H1 (cell line): ENCODE results near the gene SLC16A9. TPM values are rescaled to one million over a fixed set of nuclear protein-coding genes. Genes with fewer than 3 reads are reported as not detected.

Experiments used
- CTCF ChIA-PET: fragments of 300-600 bp; sonication (Branson Sonifier 250); formaldehyde crosslinking; loops from one replicate; lab custom pipeline; 2021; ENCODE audit not compliant: partially characterized antibody; lab: Charles Lee
- POLR2A ChIA-PET: fragments of 300-600 bp; sonication (Branson Sonifier 250); formaldehyde crosslinking; loops from one replicate; lab custom pipeline; 2021; ENCODE audit warnings: inconsistent platforms; ENCODE audit not compliant: partially characterized antibody; lab: Charles Lee
- DNase-seq, 2 experiments: peaks; one replicate each; pipeline versions ENCODE4 v3.0.0 to v3.0.0-alpha.2; 2010 to 2022; ENCODE audit warnings: low spot score in 2 of 2, low read depth in 1 of 2, mixed read lengths in 1 of 2
- FAIRE-seq: peaks from 2 replicates; lab custom pipeline; 2011; peaks lifted over from hg19 to GRCh38; lab: Jason Lieb, UNC
- H2AFZ ChIP-seq: 2 replicates; pipeline ENCODE4 v1.8.1; 2012; ENCODE audit warnings: low read length, inconsistent platforms
- H2AK5ac ChIP-seq: 2 replicates; pipeline ENCODE4 v1.6.1; 2013; ENCODE audit warnings: low read depth, low read length
- H2BK120ac ChIP-seq: replicated peaks from 2 replicates; pipeline ENCODE3; 2013; ENCODE audit warnings: low read depth, low read length, inconsistent platforms
- H2BK12ac ChIP-seq: 2 replicates; pipeline ENCODE4 v1.6.1; 2013; ENCODE audit warnings: low read depth, low read length
- H2BK15ac ChIP-seq: 2 replicates; pipeline ENCODE4 v1.6.1; 2013; ENCODE audit warnings: low read length
- H2BK20ac ChIP-seq: 2 replicates; pipeline ENCODE4 v1.6.1; 2013; ENCODE audit warnings: low read length
- H2BK5ac ChIP-seq: 2 replicates; pipeline ENCODE4 v1.6.1; 2013; ENCODE audit warnings: low read depth, low read length
- H3K14ac ChIP-seq: 2 replicates; pipeline ENCODE4 v1.6.1; 2013; ENCODE audit warnings: inconsistent platforms; ENCODE audit not compliant: insufficient read length
- H3K18ac ChIP-seq: 2 replicates; pipeline ENCODE4 v1.6.1; 2013; ENCODE audit warnings: low read length; ENCODE audit errors: extremely low read depth
- H3K23ac ChIP-seq: 2 replicates; pipeline ENCODE4 v1.6.1; 2013; ENCODE audit warnings: inconsistent platforms; ENCODE audit not compliant: insufficient read length
- H3K23me2 ChIP-seq: 2 replicates; pipeline ENCODE4 v1.6.1; 2013; ENCODE audit warnings: low read depth, low read length
- H3K27ac ChIP-seq: 2 replicates; pipeline ENCODE4 v1.6.1; 2011; ENCODE audit warnings: low read depth, low read length, inconsistent platforms
- H3K27me3 ChIP-seq, 4 experiments: replicated peaks in 1 of 4; 1 replicate in 1 of 4; 2 replicates in 3 of 4; pipeline versions ENCODE4 v1.6.1 to v1.8.1; 2011 to 2013; ENCODE audit warnings: low read length in 3 of 4, mild to moderate bottlenecking in 3 of 4, inconsistent platforms in 2 of 4, mixed read lengths in 2 of 4, moderate library complexity in 1 of 4; ENCODE audit not compliant: control insufficient read depth in 3 of 4, insufficient read depth in 3 of 4; ENCODE audit errors: extremely low read depth in 1 of 4
- H3K36me3 ChIP-seq, 4 experiments: 2 replicates each; pipeline versions ENCODE4 v1.6.1 to v1.8.1; 2011 to 2013; ENCODE audit warnings: mild to moderate bottlenecking in 4 of 4, low read length in 3 of 4, moderate library complexity in 2 of 4, control low read depth in 1 of 4, inconsistent platforms in 1 of 4; ENCODE audit not compliant: insufficient read depth in 4 of 4, control insufficient read depth in 2 of 4
- H3K4ac ChIP-seq: replicated peaks from 2 replicates; pipeline ENCODE3; 2013; ENCODE audit warnings: low read length, low read depth, mixed read lengths, inconsistent platforms; ENCODE audit not compliant: insufficient read length
- H3K4me1 ChIP-seq, 4 experiments: replicated peaks in 1 of 4; 1 replicate in 1 of 4; 2 replicates in 3 of 4; pipeline versions ENCODE4 v1.6.1 to v1.8.1; 2011 to 2013; ENCODE audit warnings: low read length in 3 of 4, inconsistent platforms in 2 of 4, mixed read lengths in 1 of 4; ENCODE audit not compliant: insufficient read depth in 4 of 4, control insufficient read depth in 3 of 4
- H3K4me2 ChIP-seq, 2 experiments: 2 replicates each; pipeline versions ENCODE4 v1.6.1 to v1.8.1; 2011 to 2013; ENCODE audit warnings: low read depth in 2 of 2, low read length in 2 of 2, control low read depth in 1 of 2, inconsistent platforms in 1 of 2, mild to moderate bottlenecking in 1 of 2; ENCODE audit not compliant: insufficient read depth in 1 of 2
- H3K4me3 ChIP-seq, 4 experiments: fragments of 200-600, 300-600 bp in 1 of 4; sonication (generic), shearing (Covaris generic), sonication (Bioruptor Twin) in 1 of 4; 2 replicates each; pipeline versions ENCODE4 v1.5.1 to v1.8.1; 2011 to 2016; ENCODE audit warnings: low read length in 4 of 4, low read depth in 3 of 4, control low read depth in 2 of 4, inconsistent platforms in 2 of 4, mild to moderate bottlenecking in 2 of 4, mixed read lengths in 1 of 4, moderate library complexity in 1 of 4; ENCODE audit not compliant: insufficient read depth in 2 of 4; ENCODE audit errors: extremely low read depth in 1 of 4
- H3K56ac ChIP-seq: replicated peaks from 2 replicates; pipeline ENCODE3; 2013; ENCODE audit warnings: low read depth, mild to moderate bottlenecking, mixed read lengths, low read length, inconsistent platforms; ENCODE audit not compliant: insufficient read length
- H3K79me1 ChIP-seq: 2 replicates; pipeline ENCODE4 v1.6.1; 2013; ENCODE audit warnings: low read depth, low read length, control low read depth
- H3K79me2 ChIP-seq, 2 experiments: 2 replicates each; pipeline versions ENCODE4 v1.6.1 to v1.8.1; 2012 to 2013; ENCODE audit warnings: low read length in 2 of 2, mild to moderate bottlenecking in 2 of 2, inconsistent platforms in 1 of 2; ENCODE audit not compliant: insufficient read depth in 2 of 2, control insufficient read depth in 1 of 2
- H3K9ac ChIP-seq, 4 experiments: replicated peaks in 1 of 4; 1 replicate in 1 of 4; 2 replicates in 3 of 4; pipeline versions ENCODE4 v1.6.1 to v1.8.1; 2011 to 2013; ENCODE audit warnings: low read depth in 3 of 4, low read length in 3 of 4, control low read depth in 2 of 4, mild to moderate bottlenecking in 2 of 4, moderate library complexity in 2 of 4, inconsistent platforms in 1 of 4; ENCODE audit errors: extremely low read depth in 1 of 4
- H3K9me3 ChIP-seq, 2 experiments: 2 replicates each; pipeline versions ENCODE4 v1.6.1 to v1.8.1; 2012 to 2013; ENCODE audit warnings: mild to moderate bottlenecking in 2 of 2, moderate library complexity in 2 of 2, control low read depth in 1 of 2, inconsistent platforms in 1 of 2, low read depth in 1 of 2, low read length in 1 of 2, mixed read lengths in 1 of 2; ENCODE audit not compliant: insufficient read depth in 2 of 2
- H4K20me1 ChIP-seq, 2 experiments: replicated peaks in 1 of 2; 2 replicates each; pipeline versions ENCODE3 to v1.8.1; 2011 to 2013; ENCODE audit warnings: inconsistent platforms in 2 of 2, low read length in 2 of 2, mild to moderate bottlenecking in 1 of 2; ENCODE audit not compliant: insufficient read depth in 2 of 2, control insufficient read depth in 1 of 2
- H4K5ac ChIP-seq: 2 replicates; pipeline ENCODE4 v1.6.1; 2013; ENCODE audit warnings: low read length, low read depth, mixed read lengths, inconsistent platforms; ENCODE audit not compliant: insufficient read length
- H4K8ac ChIP-seq: 2 replicates; pipeline ENCODE4 v1.8.0; 2013; ENCODE audit warnings: mild to moderate bottlenecking, moderate library complexity, low read length, inconsistent platforms; ENCODE audit not compliant: insufficient read depth; ENCODE audit errors: extremely low read depth
- H4K91ac ChIP-seq: replicated peaks from 2 replicates; pipeline ENCODE3; 2013; ENCODE audit warnings: low read length, mixed read lengths, inconsistent platforms; ENCODE audit not compliant: insufficient read length
- ASH2L ChIP-seq: fragments of 200-600, 300-600 bp; sonication (generic); IDR thresholded peaks from one replicate; pipeline ENCODE4 v1.7.1; 2017; ENCODE audit warnings: low read length
- CHD1 ChIP-seq: IDR thresholded peaks from 2 replicates; pipeline ENCODE4 v1.6.1; 2012; ENCODE audit warnings: low read depth, low read length, improper control_type of control experiment
- JUN ChIP-seq: IDR thresholded peaks from 2 replicates; pipeline ENCODE4 v1.6.1; 2011; ENCODE audit warnings: low read depth, mild to moderate bottlenecking, improper control_type of control experiment, low read length
- KDM1A ChIP-seq: fragments of 200-600, 300-600 bp; sonication (generic); IDR thresholded peaks from 2 replicates; pipeline ENCODE4 v1.7.1; 2016; ENCODE audit warnings: mild to moderate bottlenecking, low read length, borderline replicate concordance
- NANOG ChIP-seq: IDR thresholded peaks from 2 replicates; pipeline ENCODE4 v1.6.1; 2011; ENCODE audit warnings: low read length, low read depth, mild to moderate bottlenecking, inconsistent platforms; ENCODE audit not compliant: insufficient read depth, poor library complexity, severe bottlenecking
- POLR2A ChIP-seq, 2 experiments: IDR thresholded peaks; 1 replicate in 1 of 2; 2 replicates in 1 of 2; pipeline ENCODE4 v1.6.1; 2011; ENCODE audit warnings: low read depth in 2 of 2, low read length in 2 of 2, mild to moderate bottlenecking in 2 of 2; ENCODE audit errors: control extremely low read depth in 1 of 2
- RNF2 ChIP-seq: fragments of 200-900, 300-1000 bp; sonication (generic); IDR thresholded peaks from 2 replicates; pipeline ENCODE4 v1.7.1; 2016; ENCODE audit warnings: borderline replicate concordance, low read depth, mild to moderate bottlenecking, antibody characterized with exemption, low read length; ENCODE audit not compliant: poor library complexity, severe bottlenecking; ENCODE audit errors: missing control alignments
- SRF ChIP-seq: IDR thresholded peaks from 2 replicates; pipeline ENCODE4 v1.6.1; 2011; ENCODE audit warnings: mild to moderate bottlenecking, low read depth, low read length, moderate library complexity
- TCF12 ChIP-seq: IDR thresholded peaks from 2 replicates; pipeline ENCODE4 v1.6.1; 2011; ENCODE audit warnings: low read depth, mild to moderate bottlenecking, low read length
- TEAD4 ChIP-seq: IDR thresholded peaks from 2 replicates; pipeline ENCODE4 v1.6.1; 2012; ENCODE audit warnings: low read depth, low read length, inconsistent platforms, mixed read lengths
- ZNF274 ChIP-seq: IDR thresholded peaks from 2 replicates; pipeline ENCODE4 v1.7.0; 2012; ENCODE audit warnings: low read length, borderline replicate concordance; ENCODE audit errors: extremely low read depth
- WGBS, 2 experiments: shearing (Covaris generic) in 1 of 2; methylation state at CpG; one replicate each; pipeline versions ENCODE4 v1.1.6 to v1.1.7; 2013 to 2015; ENCODE audit warnings: low lambda C conversion rate in 2 of 2, mixed read lengths in 2 of 2, inconsistent platforms in 1 of 2, low coverage in 1 of 2, missing lambda C conversion rate in 1 of 2; ENCODE audit not compliant: insufficient replicate concordance in 2 of 2, insufficient coverage in 1 of 2, insufficient read length in 1 of 2; ENCODE audit errors: extremely low coverage in 1 of 2, missing lambda C conversion rate in 1 of 2; 5-methylcytosine and 5-hydroxymethylcytosine counted together
- polyA plus RNA-seq, 7 experiments: library from polyadenylated mRNA; depleted of rRNA in 3 of 7; stranded (reverse) in 5 of 7; unstranded in 2 of 7; fragments of >200 nt in 5 of 7; fragments of 200-250 nt in 2 of 7; gene quantifications; 1 replicate in 5 of 7; 2 replicates in 1 of 7; 4 replicates in 1 of 7; pipeline versions ENCODE4 v1.2.1 to v1.2.3, GENCODE V29; 2011 to 2013; ENCODE audit warnings: missing spikeins in 2 of 7, mixed read lengths in 2 of 7
- total RNA-seq: library from RNA; stranded (reverse); fragmentation: NEBNext Ultra II Directional; extraction: Animal tissue kit (Norgen Biotek cat#: 25700); gene quantifications from 2 replicates; pipeline ENCODE4 v1.2.1, GENCODE V29; 2021
- TF ChIP-seq, protein P1 (sequence below): IDR thresholded peaks from 2 replicates; pipeline ENCODE4 v1.6.1; 2011; ENCODE audit warnings: low read depth, mild to moderate bottlenecking, low read length; ENCODE audit not compliant: insufficient read depth

Gene SLC16A9
- total and polyA plus RNA-seq, 2 of the 8 experiments (the other 6 are each of a cell fraction or from before 2014, with no cell fraction given) = 11.2 to 20.5 TPM

DNA sequence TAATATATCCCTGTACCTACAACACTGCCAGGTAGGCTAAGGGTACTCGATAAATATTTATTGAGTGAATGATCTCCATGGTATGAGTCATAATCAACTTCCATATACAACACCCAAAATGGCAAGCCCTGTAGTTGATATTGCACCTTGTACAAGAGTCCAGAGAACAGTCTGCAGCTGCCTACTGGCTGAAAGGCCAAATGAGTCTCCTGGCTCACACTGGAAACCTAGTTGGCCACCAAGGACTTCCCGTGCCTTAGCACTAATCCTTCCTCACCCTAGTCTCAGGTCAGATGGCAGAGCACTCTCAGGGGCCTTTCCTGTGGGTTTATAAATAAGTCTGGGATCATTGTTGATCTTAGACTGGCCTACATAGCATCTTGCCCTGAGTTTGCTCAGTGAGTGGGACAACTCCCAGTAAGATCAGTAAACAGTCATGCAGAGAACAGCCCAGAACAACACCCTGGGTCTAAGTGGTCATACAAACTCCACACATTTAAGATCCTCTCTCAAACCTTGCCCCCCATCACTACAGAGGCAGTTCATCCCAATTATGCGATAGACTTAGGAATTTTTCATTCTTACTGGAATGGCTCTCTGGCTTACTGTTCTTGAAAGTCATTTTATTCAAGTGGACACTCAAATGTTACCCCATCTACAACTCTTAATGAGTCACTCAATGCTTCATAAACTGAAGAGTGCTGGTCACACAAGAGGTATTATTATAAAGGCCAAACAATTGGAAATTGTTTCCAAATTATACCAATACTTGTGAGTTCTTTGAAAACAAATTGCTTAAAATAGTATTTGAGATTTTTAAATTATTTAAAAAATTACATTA is 14.7 kb upstream of the SLC16A9 start:
- Histone ChIP-seq H3K23me2 (no peaks in the 10 kb centered on the region), H3K4me1 (no peaks in the 10 kb centered on the region), H3K56ac (no peak overlapping the region), H3K27ac (no peak overlapping the region), H3K23ac (no peak overlapping the region), H2BK20ac (no peak overlapping the region), H2AK5ac (no peak overlapping the region), H2BK120ac (no peak overlapping the region), H2BK12ac (no peak overlapping the region), H3K79me2 (no peaks in the 10 kb centered on the region), H3K9ac (no peak overlapping the region), H3K9me3 (peaks cover 0 to 3% of the 10 kb centered on the region in 2 experiments; a peak in 1 of 4 replicates), H3K4me2 (no peak overlapping the region), H3K14ac (no peak overlapping the region), H4K91ac (no peak overlapping the region), H3K18ac (no peak overlapping the region), H2AFZ (no peak overlapping the region), H2BK15ac (no peak overlapping the region), H3K27me3 (peaks cover 0 to 1% (median 0%) of the 10 kb centered on the region in 4 experiments; a peak in 1 of 7 replicates), H4K20me1 (no peaks in the 10 kb centered on the region), H4K5ac (no peak overlapping the region), H3K36me3 (no peaks in the 10 kb centered on the region), H4K8ac (no peak overlapping the region), H2BK5ac (no peak overlapping the region), H3K4me3 (no peak overlapping the region), H3K4ac (no peak overlapping the region), H3K79me1 (no peaks in the 10 kb centered on the region)
- CTCF ChIA-PET = interaction anchor here (0.6 to 1.0 kb wide), 3 partner anchors 24 to 98 kb away, joined by 3 read pairs; no protein-coding TSS in a partner anchor
- POLR2A ChIA-PET = no interaction called here
- FAIRE-seq (no peak), DNase-seq (no peak)
- WGBS, 2 experiments = 90% methylated on average over 3 of the region's 3 CpGs; no CpG with 5 or more reads in 1 of the 2 experiments
- TF ChIP-seq SRF (no peak), POLR2A (IDR thresholded peaks at IDR 0.05; ENCODE audit: control extremely low read depth in 1 of 2, low read depth in 2 of 2, low read length in 2 of 2) (no peak), TCF12 (no peak), TEAD4 (no peak), ASH2L (no peak), KDM1A (no peak), CHD1 (no peak), RNF2 (no peak), JUN (no peak), NANOG (no peak), ZNF274 (no peak)
- TF ChIP-seq, protein P1, sequence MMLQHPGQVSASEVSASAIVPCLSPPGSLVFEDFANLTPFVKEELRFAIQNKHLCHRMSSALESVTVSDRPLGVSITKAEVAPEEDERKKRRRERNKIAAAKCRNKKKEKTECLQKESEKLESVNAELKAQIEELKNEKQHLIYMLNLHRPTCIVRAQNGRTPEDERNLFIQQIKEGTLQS = no peak
